Measurements from ENCODE around the gene GARIN5B. TPM values are rescaled to one million over a fixed set of nuclear protein-coding genes. Genes with fewer than 3 reads are reported as not detected.

Gene GARIN5B
- total and polyA plus RNA-seq, 2 of the 13 experiments (the other 11 are each of a cell fraction or from before 2014, with no cell fraction given): not detected

DNA sequence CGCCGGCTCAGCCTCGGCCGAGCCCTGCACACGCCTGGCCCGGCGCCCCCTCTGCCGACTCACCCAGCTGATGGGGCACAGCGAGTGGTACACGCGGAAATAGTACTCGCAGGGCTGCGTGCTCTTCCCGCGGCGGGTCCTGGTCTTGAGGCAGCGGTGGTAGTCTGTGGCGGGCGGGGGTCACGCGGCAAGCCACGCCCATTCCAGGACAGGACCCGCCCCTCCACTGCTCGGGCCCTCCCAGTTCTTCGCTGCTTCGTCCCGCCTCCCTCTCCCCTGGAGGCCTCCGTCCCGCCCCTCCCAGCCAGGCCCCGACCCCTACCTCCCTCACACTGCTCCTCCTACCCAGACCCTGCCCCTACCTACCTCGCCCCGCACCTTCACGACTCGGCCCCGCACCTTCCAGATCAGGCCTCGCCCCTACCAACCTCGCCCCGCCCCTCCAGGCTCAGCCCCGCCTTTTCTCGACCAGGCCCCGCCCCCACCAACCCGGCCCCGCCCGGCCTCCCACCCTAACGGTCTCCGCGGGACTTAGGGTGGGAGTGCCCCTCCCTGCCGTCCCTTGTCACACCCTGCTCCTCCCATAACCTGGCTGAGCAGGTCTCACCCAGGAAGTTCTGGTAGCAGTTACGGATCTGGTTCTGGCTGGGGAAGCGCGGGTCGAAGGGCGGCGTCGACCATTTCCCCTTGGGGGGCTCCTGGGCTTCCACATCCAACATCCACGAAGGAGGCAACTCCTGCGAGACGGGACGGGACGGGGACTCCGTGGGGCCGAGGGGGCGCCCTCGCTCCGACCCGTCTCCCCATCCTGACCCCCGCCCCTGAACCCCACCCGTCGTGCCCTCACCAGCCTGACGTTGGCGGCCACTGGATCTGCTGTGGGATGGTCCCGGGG lies 9.0 kb downstream of the GARIN5B start (continued):
- TF ChIP-seq, protein P1, sequence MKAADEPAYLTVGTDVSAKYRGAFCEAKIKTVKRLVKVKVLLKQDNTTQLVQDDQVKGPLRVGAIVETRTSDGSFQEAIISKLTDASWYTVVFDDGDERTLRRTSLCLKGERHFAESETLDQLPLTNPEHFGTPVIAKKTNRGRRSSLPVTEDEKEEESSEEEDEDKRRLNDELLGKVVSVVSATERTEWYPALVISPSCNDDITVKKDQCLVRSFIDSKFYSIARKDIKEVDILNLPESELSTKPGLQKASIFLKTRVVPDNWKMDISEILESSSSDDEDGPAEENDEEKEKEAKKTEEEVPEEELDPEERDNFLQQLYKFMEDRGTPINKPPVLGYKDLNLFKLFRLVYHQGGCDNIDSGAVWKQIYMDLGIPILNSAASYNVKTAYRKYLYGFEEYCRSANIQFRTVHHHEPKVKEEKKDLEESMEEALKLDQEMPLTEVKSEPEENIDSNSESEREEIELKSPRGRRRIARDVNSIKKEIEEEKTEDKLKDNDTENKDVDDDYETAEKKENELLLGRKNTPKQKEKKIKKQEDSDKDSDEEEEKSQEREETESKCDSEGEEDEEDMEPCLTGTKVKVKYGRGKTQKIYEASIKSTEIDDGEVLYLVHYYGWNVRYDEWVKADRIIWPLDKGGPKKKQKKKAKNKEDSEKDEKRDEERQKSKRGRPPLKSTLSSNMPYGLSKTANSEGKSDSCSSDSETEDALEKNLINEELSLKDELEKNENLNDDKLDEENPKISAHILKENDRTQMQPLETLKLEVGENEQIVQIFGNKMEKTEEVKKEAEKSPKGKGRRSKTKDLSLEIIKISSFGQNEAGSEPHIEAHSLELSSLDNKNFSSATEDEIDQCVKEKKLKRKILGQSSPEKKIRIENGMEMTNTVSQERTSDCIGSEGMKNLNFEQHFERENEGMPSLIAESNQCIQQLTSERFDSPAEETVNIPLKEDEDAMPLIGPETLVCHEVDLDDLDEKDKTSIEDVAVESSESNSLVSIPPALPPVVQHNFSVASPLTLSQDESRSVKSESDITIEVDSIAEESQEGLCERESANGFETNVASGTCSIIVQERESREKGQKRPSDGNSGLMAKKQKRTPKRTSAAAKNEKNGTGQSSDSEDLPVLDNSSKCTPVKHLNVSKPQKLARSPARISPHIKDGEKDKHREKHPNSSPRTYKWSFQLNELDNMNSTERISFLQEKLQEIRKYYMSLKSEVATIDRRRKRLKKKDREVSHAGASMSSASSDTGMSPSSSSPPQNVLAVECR (CRISPR knock-in tag; IDR thresholded peaks at IDR 0.05; ENCODE audit: borderline replicate concordance): peak; percentile 45; the same call in 1 of the 2 replicates
- TF ChIP-seq THYN1 (CRISPR knock-in tag; IDR thresholded peaks at IDR 0.05; ENCODE audit: borderline replicate concordance, low read depth) (no peak), SMYD3 (CRISPR knock-in tag; IDR thresholded peaks at IDR 0.05) (no peak)

DNA sequence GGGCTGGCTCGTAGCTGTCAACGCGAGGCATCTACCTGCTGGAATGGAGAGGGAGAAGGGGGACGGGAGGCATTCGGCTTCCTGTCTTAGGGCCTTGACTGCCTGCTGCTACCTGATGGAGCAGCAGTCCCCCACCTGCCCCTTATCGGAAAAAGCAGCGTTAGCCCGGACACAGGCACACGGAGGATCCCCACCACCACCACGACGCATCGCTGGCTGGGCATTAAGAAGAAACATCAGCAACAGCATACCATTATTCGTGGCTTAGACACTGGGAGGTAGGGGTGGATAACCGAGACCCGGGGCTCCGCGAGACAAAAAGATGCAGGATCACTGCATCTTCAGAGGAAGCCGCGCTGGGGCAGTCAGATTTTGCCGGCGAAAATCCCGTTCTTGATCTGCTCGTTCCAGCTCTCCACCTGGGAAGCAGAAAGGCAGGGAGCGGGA lies 9.7 kb downstream of the GARIN5B start:
- H3K9ac ChIP-seq (ENCODE audit: insufficient read depth, low read depth, low read length): 0 out of 2 replicates have a peak overlapping the region, but pooled peaks have one; percentile 29
- 0 out of 2 replicates have a peak, but pooled peaks cover 4% of the 10 kb centered on the region for H4K20me1 ChIP-seq (ENCODE audit: insufficient read depth, low read length)
- ChIA-PET CTCF (ENCODE audit: low intra/inter-chr PET ratio, low total read pairs) (no interaction called here), POLR2A (interaction anchor here (1.8 kb wide), 1 partner anchor 14 kb away, joined by 4 read pairs; the partner anchor contains the start of gene KMT5C)
- ATAC-seq (no peak), DNase-seq (ENCODE audit: low spot score) (no peak), FAIRE-seq (no peak)
- WGBS (ENCODE audit: low lambda C conversion rate): 15% methylated on average over 15 of the region's 24 CpGs
- peaks cover 19% of the 10 kb centered on the region for H3K4me1 ChIP-seq (ENCODE audit: insufficient read depth, low read length)
- BruUV-seq (replicated peaks): no TSS peak
- H2AFZ ChIP-seq (ENCODE audit: low read length): no peak overlapping the region
- H3K4me3 ChIP-seq (replicated peaks in 1 of 3; ENCODE audit: insufficient read depth in 1 of 3, low read depth in 2 of 3, low read length in 3 of 3): peak overlapping the region; percentile 30 to 74 (median 65)
- H3K27ac ChIP-seq (ENCODE audit: extremely low read length, insufficient read depth, low read length): no peak overlapping the region
- H3K9me3 ChIP-seq (ENCODE audit: low read length): no peaks in the 10 kb centered on the region
- H3K79me2 ChIP-seq (ENCODE audit: insufficient read depth, low read length): no peaks in the 10 kb centered on the region
- peak overlapping the region; percentile 88 for H3K4me2 ChIP-seq (ENCODE audit: low read depth, low read length)
- TF ChIP-seq ARNT2 (CRISPR knock-in tag; IDR thresholded peaks at IDR 0.05; ENCODE audit: low read depth) (0 out of 2 replicates have a peak, but pooled peaks have one; percentile 15), ZSCAN25 (CRISPR knock-in tag; IDR thresholded peaks at IDR 0.05) (0 out of 2 replicates have a peak, but pooled peaks have one; percentile 47), MYC (CRISPR knock-in tag; IDR thresholded peaks at IDR 0.05; ENCODE audit: borderline replicate concordance) (no peak), ZFP36 (IDR thresholded peaks at IDR 0.05; ENCODE audit: borderline replicate concordance, low read depth, low read length, partially characterized antibody) (no peak)
- TF ChIP-seq, protein P2, sequence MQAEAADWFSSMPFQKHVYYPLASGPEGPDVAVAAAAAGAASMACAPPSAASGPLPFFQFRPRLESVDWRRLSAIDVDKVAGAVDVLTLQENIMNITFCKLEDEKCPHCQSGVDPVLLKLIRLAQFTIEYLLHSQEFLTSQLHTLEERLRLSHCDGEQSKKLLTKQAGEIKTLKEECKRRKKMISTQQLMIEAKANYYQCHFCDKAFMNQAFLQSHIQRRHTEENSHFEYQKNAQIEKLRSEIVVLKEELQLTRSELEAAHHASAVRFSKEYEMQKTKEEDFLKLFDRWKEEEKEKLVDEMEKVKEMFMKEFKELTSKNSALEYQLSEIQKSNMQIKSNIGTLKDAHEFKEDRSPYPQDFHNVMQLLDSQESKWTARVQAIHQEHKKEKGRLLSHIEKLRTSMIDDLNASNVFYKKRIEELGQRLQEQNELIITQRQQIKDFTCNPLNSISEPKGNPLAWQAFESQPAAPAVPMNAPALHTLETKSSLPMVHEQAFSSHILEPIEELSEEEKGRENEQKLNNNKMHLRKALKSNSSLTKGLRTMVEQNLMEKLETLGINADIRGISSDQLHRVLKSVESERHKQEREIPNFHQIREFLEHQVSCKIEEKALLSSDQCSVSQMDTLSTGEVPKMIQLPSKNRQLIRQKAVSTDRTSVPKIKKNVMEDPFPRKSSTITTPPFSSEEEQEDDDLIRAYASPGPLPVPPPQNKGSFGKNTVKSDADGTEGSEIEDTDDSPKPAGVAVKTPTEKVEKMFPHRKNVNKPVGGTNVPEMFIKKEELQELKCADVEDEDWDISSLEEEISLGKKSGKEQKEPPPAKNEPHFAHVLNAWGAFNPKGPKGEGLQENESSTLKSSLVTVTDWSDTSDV (CRISPR knock-in tag; IDR thresholded peaks at IDR 0.05): 0 out of 2 replicates have a peak, but pooled peaks have one; percentile 36
- in situ Hi-C loops (cut with HindIII; ENCODE audit: extremely low pct_ligation_motif_present, low pct_unique_long_range_greater_than_20kb): no loop called here
- no peaks in the 10 kb centered on the region for H3K36me3 ChIP-seq (replicated peaks in 1 of 2; ENCODE audit: control insufficient read depth in 1 of 2, insufficient read depth in 2 of 2, low read length in 2 of 2)
- H3K27me3 ChIP-seq (ENCODE audit: control insufficient read depth in 1 of 2, insufficient read depth in 2 of 2, low read length in 2 of 2): peaks cover 8 to 55% of the 10 kb centered on the region in 2 experiments; a peak in 4 of 5 replicates
- intact Hi-C loops (cut with micrococcal nuclease; ENCODE audit: unreplicated experiment): no loop called here
